Measurements from ENCODE around the gene TXNDC16.

DNA sequence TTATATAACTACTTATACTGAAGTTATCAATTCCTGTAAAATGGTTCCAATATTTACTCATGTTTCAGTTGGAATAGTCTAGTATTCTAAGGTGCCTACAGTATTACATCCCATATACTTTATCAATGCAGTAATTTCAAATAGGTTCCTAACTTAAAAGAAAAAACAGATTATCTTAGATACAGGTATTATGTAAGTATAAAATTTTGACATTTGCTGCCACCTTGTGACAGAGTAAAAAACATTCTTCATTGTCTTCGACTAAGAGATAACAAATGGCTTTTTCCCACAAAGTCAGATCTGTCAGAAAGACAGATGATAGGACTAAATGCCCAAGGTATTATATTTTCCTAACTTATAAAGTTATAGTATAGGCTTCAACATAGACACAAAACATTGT lies 78.7 kb downstream of the TXNDC16 start:
- TF ChIP-seq, protein P1, sequence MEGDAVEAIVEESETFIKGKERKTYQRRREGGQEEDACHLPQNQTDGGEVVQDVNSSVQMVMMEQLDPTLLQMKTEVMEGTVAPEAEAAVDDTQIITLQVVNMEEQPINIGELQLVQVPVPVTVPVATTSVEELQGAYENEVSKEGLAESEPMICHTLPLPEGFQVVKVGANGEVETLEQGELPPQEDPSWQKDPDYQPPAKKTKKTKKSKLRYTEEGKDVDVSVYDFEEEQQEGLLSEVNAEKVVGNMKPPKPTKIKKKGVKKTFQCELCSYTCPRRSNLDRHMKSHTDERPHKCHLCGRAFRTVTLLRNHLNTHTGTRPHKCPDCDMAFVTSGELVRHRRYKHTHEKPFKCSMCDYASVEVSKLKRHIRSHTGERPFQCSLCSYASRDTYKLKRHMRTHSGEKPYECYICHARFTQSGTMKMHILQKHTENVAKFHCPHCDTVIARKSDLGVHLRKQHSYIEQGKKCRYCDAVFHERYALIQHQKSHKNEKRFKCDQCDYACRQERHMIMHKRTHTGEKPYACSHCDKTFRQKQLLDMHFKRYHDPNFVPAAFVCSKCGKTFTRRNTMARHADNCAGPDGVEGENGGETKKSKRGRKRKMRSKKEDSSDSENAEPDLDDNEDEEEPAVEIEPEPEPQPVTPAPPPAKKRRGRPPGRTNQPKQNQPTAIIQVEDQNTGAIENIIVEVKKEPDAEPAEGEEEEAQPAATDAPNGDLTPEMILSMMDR (IDR thresholded peaks at IDR 0.05) = peak; percentile 50
- TF ChIP-seq EZH2 (IDR thresholded peaks at IDR 0.05; ENCODE audit: borderline replicate concordance, insufficient read depth, low read depth, low read length, poor library complexity, severe bottlenecking) = no peak

All from B cell (primary cell).